ENCODE data around the gene NPFFR2.
"Not testable (repeated sequence)": the region's sequence is repeated elsewhere in the genome, so short reads cannot be mapped to it uniquely, and the experiment has no call there.

NPFFR2 gene

DNA sequence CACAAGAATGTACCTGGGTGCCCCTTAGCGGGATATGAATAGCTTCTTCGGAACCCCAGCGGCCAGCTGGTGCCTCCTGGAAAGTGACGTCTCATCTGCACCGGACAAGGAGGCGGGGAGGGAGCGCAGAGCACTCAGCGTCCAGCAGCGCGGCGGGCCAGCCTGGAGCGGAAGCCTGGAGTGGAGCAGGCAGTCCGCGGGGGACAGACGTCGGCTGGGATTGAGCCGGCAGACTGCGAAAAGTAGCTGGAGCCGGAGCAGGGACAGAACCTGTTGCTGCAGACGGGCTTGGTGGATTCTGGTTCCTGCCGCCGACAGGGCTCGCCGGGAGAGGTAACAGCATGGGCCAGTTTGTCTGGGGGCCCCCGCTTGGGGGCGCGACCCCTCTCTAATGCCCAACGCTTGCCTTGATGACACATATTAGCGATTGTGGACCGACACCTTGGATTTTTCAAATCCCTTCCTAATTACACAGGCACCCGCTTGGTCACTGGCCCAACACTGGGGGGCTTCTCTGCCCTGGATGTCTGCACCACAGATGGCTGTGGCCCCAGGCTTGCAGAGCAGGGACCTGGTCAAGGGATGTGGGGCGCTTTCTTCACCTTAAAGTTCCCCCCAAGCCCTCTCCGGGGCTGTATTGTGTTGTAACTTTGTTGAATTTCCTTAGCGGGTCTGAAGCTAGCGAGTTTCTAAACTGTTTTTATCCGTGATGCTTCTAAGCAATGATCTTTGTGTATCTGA is at the start of gene NPFFR2:
Gene NPFFR2, plus strand, starts transcription at position 133 of the 741 bp plus-strand sequence. CDS start 96,592 bp downstream, outside the sequence.
- no peak for DNase-seq

DNA sequence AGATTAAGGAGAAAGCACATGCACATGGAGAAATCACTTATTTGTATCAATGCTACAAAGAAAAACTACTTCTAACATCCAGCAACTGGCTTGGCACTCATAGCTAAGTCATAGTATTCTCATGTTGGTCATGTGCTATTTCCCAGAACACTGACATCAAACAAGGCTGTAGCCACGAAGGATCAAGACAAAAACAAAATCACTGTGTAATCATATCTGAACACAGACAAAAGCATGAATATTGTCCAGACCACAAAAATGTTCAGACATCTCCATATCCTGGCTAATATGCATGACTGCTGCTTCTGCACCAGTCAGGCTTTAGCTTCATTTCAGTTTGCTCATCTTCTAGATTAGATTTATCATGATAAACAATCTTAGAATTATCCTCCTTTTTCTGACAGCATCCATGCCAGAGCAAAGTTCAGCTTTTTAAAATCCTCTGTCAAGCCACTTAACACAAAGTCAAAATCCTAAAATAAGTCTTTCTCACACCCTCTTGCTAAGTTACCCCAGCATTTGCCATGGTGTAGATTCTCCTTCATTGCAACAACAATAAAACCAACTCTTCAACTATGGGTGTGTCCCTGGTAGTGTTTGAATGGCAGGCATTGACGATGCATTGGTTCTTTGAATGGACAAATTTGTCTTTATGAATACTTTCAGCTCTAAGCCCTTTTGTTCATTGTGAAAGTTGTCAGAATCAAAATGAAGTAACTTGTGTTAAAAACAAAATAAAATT is 39.1 kb upstream of the NPFFR2 start:
- DNase-seq, result no peak

DNA sequence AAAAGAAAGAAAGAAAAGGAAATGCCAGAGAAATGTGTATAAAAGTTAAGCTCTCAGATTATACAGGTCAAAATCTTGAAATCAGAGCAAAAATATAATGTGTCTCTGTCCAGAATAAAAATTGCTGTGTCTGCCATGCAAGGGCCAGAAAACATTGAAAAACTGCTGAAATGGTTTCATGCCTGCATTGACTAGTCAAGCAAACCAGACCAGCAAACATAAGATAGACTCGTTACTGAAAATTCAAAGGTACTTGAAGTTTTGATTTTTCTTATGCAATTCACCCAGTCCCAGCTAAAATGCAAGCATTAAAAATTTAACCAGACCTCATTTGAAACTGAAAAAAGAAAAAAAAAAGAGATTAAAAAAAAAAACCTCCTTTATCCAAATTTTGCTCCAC is 37.2 kb upstream of the NPFFR2 start:
- no peak for DNase-seq

DNA sequence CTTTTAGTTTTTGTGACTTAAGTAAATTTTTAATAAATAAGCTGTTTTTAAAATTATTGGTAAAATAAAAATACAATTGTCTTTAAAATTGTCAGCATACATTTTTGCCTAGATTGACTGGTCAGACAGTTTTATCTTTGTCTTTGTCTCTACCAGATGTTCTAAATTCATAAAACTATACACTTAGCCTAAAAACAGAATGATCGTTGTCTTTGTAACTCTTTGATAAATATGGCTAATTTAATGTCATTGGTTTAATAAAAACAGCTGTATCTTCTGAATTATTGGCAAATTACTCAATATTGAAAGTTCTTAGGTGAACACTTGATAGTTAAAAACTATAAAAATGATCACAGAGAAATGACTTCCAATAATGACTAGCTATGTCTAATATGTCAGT is 36.5 kb upstream of the NPFFR2 start:
- DNase-seq, result no peak

DNA sequence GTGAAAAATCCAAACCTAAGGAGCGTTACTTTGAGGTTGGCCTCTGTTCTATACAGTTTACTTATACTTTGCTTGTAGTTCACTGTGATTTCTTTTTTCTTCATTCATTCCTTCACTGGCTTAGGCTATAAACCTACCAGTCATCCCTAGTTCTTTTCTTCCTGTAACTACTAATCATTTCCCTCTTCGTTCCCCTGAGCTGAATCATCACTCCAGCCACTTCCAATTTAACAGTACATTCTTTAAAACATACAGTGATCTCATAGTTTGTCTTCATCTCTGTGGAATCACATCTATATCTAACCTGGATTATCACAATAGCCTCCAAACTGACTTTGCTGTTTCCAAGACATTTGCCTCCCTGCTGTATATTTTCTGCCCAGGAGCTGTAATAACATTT is 25.2 kb upstream of the NPFFR2 start:
- DNase-seq, result no peak

DNA sequence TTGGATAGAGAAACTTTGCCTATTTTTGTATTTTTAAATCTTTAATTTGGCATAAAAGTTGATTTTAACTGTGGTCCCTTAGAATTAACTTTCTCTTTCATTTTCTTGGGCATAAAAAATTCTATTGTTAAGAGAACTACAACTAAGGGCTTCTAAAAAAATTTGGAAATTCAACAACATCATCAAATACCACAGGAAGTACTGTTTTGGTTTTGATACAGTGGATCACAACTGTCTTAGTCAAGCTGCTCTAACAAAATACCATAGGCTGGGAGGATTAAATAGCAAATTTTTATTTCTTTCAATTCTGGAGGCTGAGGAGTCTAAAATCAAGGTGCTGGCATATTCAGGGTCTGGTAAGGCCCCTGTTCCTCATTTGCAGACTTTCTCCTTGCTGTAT is 19.9 kb upstream of the NPFFR2 start:
- DNase-seq, result no peak

DNA sequence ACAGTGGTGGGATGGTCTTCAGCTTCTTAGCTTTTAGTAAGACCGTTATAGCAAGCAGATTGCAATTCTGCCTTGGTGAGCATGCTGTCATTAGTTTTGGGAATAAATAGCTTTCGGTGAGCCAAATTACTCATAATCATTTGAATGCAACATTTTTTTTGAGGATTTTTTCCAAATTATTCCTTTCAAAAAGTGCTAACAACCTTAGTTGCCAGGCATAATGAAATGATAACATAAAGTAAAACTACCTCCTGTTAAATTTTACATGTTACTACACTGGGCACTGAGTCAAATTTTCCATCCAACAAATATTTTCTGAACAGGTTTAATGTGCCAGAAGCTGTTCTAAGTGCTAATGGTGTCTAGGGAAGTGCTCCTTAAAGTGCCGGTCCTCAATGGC is 15.8 kb upstream of the NPFFR2 start:
- no peak for DNase-seq

DNA sequence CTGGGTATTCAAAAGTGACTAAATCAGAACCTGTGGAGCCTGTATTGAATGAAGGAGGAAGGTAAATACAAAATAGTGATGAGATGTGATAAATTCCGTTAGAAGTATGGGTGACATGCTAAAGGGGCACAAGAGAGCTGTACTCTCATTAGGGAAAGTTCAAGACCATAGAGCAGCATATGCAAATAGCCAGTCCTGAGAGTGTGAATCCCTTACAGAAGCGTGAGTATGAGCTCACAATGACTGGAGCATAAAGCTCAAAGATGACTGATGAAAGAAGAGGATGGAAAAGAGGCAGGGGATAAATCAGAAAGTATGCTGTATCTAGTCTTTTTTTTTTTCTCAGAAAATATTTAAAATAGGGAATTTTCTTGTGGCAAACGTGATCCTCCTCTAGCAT is 12.1 kb upstream of the NPFFR2 start:
- no peak for DNase-seq

DNA sequence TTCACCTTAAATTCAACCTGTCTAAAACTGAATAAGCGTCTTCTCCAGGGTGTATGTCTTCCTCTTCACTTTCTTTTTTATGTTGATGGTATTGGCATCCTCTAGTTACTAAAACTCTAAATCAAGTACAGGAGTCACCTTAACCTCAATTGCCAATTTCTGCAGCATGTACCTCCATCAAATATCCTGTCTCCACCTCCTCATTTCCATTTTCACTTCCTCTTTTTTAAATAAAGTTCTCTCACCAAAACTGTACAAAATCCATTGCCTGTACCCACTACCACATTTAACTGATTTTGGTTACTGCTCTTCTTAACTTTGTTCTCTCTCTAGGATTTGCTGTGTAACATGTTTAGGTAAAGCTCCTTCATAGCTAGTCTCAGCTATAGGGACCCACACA is 9.2 kb upstream of the NPFFR2 start:
- no peak for DNase-seq

DNA sequence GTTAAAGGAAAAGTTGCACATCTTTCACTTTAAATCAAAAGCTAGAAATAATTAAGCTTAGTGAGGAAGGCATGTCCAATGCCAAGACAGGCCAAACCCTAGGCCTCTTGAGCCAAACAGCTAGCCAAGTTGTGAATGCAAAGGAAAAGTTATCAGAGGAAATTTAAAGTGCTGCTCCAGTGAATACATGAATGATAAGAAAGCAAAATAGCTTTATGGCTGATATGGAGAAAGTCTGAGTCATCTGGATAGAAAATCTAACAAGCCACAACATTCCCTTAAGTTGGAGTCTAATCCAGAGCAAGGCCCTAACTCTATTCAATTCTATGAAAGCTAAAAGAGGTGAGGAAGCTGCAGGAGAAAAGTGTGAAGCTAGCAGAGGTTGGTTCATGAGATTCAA is 23.8 kb downstream of the NPFFR2 start:
- DNase-seq, result no peak

DNA sequence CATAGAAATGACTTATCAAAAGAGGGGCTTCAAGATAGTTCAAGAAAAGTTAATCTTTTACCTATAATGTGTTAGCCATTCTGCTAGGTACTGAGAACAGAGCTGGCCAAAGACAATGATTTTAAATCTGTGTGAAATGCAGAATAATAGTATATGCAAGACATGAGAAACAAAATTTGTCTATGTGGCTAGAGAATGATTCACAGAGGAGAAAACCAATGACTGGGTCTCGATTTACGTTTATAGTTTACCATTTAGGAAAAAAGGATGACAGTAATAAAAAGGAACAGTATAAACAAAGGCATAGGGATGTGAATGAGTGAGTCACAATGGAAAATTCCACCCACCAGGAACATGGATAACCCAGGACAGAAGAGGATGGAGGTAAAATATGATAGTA is 31.9 kb downstream of the NPFFR2 start:
- no peak for DNase-seq

DNA sequence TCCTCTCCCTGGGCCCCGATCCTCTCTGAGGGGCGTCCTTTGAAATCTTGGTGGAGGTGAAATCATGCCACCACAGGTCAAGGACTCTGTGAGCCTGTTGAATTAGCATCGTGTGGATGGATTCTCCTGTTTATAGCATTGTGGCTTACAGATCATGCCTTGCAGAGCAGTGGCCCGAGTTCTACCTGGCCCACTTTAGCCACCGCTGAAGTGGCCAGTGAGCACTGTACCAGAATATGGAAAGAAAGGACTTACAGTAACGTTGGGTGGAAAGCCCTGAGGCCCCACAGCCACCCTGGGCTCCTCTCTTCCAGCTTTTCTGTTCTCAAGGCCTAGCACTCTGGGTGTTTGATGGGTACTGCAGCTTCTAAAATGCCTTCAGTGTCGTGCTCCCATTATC is 35.3 kb downstream of the NPFFR2 start:
- DNase-seq, result no peak

DNA sequence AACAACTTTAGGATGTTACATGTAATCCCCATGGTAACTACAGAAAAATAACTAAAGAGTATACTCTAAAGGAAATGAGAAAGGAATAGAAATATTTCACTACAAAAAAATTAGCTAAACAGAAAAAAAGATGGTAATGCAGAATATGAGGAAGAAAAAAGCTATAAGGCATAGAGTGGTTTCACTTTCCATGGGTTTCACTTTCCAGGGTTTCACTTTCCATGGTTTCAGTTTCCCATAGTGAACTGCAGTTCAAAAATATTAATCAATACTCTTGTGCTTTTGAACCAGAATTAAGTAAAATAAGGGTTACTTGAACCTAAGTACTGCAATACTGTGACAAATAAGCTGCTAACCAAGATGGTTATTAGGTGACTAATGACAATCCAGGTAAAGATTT is 42.0 kb downstream of the NPFFR2 start:
- DNase-seq, result no peak

DNA sequence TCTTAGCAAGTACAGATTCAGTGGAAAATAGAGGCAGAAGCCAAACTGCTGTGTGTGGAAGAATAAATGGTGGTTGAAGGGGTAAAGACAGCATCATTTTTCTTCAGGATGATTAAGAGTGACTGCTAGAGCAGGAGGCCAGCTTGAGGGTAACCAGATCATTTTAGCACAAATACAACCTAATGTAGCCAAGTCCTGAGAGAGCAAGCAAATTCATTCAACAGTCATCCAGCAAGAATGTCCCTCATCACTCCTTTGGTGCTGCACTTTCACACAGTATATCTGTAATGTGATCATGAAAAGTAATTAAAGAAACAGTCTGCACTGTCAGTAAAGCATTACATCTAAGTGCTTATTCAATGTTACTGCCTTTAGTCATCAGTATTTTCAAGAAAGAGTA is 44.8 kb downstream of the NPFFR2 start:
- DNase-seq, result no peak

DNA sequence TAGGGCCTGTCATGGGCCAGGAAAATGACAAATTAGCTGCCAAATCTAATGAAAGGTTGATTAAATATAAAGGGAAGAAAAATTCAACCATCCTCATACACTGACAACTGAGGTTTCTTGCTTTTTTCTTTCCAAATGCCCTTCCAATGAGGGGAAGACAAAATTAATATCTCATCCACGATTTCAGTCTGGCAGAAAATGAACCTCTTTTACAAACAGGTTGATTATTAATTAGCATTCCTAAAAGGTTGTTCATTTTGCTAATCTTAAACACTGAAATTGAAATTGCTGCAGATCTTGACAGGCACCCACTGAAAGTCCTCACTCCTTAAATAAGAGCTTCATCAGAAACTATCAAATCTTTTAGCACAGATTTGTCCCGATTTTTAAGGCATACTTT is 45.5 kb downstream of the NPFFR2 start:
- no peak for DNase-seq

DNA sequence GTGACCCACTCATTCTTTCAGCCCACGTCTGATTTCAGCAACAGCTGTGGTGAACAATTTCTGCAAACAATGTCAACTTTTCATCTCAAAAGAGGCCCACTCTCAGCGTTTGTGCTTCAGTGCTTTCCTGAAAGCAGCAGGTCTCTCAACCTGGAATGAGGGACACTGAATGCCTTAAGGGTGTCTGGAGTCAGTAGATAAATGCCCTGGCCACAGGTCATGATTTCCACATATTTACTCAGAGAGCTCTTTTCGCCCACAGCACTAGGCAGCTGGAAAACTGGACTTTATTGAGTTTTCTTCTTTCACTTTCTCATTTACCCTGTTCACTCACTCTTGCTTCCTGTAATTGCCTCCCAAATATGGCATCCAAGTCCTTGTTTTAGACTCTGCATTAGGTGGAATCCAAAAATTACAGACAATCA is 52.8 kb downstream of the NPFFR2 start:
- DNase-seq, result no peak

DNA sequence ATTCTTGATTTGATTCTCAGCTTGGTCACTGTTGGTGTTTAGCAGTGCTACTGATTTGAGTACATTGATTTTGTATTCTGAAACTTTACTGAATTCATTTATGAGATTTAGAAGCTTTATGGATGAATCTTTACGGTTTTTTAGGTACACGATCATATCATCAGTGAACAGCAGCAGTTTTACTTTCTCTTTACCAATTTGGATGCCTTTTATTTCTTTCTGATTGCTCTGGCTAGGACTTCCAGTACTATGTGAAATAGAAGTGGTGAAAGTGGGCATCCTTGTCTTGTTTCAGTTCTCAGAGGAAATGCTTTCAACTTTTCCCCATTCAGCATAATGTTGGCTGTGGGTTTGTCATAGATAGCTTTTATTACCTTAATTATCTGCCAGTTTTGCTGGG is 58.8 kb downstream of the NPFFR2 start:
- DNase-seq, result not testable (repeated sequence)

DNA sequence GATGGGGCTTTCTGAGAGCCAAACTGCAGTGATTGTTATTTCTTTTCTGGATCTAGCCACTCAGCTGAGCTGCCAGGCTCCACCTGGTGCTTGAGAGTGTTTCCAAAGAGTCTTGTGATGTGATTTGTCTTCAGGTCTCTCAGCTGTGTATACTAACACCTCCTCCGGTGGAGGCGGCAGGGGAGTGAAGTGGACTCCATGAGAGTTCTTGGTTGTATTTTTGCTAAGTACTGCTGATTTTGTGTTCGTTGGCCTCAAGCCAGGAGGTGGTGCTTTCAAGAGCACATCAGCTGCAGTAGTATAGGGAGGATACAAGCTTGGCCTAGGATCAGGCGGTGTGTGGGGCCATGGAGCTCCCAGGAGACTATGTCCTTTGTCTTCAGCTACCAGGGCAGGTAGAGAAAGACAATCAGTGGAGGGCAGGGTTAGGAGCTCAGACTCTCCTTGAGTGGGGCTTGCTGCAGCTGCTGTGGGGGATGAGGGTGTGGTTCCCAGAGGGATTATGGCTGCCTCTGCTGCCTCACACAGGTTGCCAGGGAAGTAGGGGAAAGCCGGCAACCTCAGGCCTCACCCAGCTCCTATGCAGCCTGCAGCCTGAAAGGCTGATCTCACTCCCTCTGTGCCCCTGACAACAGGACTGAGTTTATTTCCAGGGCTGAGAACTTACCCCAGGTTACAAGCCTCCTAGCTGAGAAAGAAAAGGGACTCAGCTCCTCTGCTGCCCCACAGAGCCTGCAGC is 62.4 kb downstream of the NPFFR2 start:
- DNase-seq, result no peak

DNA sequence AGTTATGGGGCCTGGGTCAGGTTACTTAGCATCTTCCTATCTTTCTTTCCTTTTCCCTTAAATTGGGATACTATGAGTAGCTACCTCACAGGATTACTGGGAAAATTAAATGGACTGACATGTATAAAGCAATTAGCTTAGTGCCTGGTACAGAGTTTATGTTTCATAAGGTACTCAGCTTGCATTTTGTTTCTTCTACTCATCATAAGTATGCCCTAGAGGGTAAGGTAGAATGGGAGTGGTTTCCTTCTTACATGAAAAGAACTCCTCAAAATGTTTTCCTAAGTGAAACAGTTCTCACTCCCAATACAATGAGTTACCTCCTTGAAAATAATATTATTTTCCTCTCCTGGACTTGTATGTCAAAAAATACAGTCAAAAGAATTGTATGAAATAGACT is 75.7 kb downstream of the NPFFR2 start:
- no peak for DNase-seq

DNA sequence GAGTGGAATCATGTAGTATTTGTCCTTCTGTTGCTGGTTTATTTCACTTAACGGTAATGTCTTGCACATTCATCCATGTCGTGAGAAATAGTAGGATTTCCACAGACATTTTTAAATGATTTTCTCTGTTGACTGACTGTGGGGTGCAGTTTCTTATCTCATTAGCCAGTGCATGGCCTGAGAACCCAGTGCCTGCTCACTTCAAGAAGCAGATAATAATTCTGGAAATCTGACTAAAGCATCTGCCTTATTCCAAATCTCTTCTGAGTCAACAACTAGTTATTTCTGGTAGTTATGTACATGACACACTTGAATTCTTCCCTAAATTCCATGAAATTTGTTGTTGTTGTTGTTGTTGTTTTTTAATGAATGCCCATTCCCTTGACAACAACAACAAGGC is 77.6 kb downstream of the NPFFR2 start:
- no peak for DNase-seq

DNA sequence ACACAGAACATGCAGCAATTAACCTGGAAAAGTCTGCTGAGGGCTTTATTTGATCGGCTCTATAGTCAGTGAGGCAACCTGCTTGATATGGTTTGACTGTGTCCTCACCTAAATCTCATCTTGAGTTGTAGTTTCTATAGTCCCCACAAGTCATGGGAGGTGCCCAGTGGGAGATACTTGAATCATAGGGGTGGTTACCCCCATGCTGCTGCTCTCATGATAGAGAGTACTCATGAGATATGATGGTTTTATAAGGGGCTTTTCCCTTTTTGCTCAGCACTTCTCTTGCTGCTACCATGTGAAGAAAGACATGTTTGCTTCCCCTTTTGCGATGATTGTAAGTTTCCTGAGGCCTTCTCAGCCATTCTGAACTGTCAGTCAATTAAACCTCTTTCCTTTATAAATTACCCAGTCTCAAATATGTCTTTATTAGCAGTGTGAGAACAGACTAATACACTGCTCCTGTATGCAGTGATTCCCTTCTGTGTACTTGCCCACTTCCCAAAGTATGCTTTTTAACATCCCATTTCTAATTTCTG is 78.2 kb downstream of the NPFFR2 start:
- no peak for DNase-seq

DNA sequence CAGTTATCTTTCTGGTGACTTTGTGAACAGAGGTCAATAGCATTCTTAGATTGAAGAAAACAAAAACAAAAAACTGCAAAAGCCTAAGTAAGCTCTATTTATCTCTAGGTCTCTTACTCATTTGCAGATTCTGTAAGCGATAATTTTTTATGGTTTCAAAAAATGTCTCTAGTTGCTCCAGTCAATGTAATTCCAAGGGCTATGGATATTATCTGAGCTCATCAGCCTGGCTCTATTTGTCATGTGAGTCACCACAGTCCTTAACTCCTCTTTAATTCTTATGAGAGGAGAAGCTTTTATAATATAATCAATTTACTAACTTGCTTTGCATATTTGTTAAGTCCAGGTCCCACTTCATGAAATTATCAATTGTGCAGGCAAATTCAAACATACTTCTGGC is 79.1 kb downstream of the NPFFR2 start:
- no peak for DNase-seq

DNA sequence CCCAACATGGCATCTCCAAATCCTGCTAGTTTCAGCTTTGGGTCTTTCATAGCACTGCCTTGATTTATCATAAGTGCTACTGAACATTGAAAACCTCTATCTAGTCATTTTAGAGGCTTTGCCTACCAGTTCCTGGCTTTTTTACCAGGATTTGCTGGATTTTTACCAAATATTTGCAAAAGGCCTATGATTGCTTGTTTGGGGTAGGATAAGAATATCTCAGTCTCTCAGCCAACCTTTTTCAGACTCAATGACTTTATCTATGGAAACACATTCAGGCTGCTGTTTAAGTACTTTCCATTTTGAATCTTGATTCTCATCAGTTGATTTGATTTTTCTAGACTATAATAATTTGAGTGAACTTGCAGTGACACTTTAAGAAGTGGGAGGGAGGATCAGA is 80.1 kb downstream of the NPFFR2 start:
- DNase-seq, result no peak

Measured in NCI-H1105 (cell line).